ENCODE results near the gene PARVB. TPM values are rescaled to one million over a fixed set of nuclear protein-coding genes. Genes with fewer than 3 reads are reported as not detected.

Gene PARVB
- total RNA-seq, 1 experiment from 2014 or later: 35.3 TPM

- H3K4me1 ChIP-seq (replicated peaks; ENCODE audit: insufficient read depth): no peaks in the 10 kb centered on the region
- DNase-seq: no peak
- no peaks in the 10 kb centered on the region for H3K79me2 ChIP-seq (ENCODE audit: low read depth)
- no peaks in the 10 kb centered on the region for H3K36me3 ChIP-seq (ENCODE audit: low read depth)
- H2AFZ ChIP-seq: no peak overlapping the region
- intact Hi-C loops (cut with micrococcal nuclease; ENCODE audit: unreplicated experiment): no loop called here
- POLR2A ChIA-PET (ENCODE audit: unreplicated experiment): no interaction called here
- H3K27ac ChIP-seq: no peak overlapping the region
- no peak overlapping the region for H3K4me3 ChIP-seq
- no peaks in the 10 kb centered on the region for H3K9me2 ChIP-seq (ENCODE audit: insufficient read depth)
- CTCF ChIA-PET: no interaction called here
- H3K4me2 ChIP-seq: no peak overlapping the region
- H3F3A ChIP-seq (ENCODE audit: insufficient read depth, low read depth): no peaks in the 10 kb centered on the region
- BruUV-seq (replicated peaks): no TSS peak
- peaks cover 6% of the 10 kb centered on the region; the same call in 1 of the 2 replicates for H4K20me1 ChIP-seq (ENCODE audit: insufficient read depth)
- peaks cover 92% of the 10 kb centered on the region for H3K27me3 ChIP-seq (ENCODE audit: insufficient read depth, low read depth)
- TF ChIP-seq CTCF (conservative IDR thresholded peaks at IDR 0.05) (no peak), EZH2 (IDR thresholded peaks at IDR 0.05; ENCODE audit: low read depth) (no peak)
- H3K9me3 ChIP-seq (ENCODE audit: insufficient read depth, low read depth): no peaks in the 10 kb centered on the region
Measured at GRCh38 chr22:44200855-44201550, 176.9 kb downstream of the PARVB start.

- no peaks in the 10 kb centered on the region for H3K4me1 ChIP-seq (replicated peaks; ENCODE audit: insufficient read depth)
- H3K9me2 ChIP-seq (ENCODE audit: insufficient read depth): no peaks in the 10 kb centered on the region
- no TSS peak for BruUV-seq (replicated peaks)
- H3K27ac ChIP-seq: no peak overlapping the region
- H3K4me3 ChIP-seq: no peak overlapping the region
- H3K27me3 ChIP-seq (ENCODE audit: insufficient read depth, low read depth): peaks cover 90% of the 10 kb centered on the region
- ChIA-PET CTCF (no interaction called here), POLR2A (ENCODE audit: unreplicated experiment) (no interaction called here)
- no peak for DNase-seq
- no peak overlapping the region for H2AFZ ChIP-seq
- H3K79me2 ChIP-seq (ENCODE audit: low read depth): no peaks in the 10 kb centered on the region
- H3K9me3 ChIP-seq (ENCODE audit: insufficient read depth, low read depth): no peaks in the 10 kb centered on the region
- H4K20me1 ChIP-seq (ENCODE audit: insufficient read depth): peaks cover 6% of the 10 kb centered on the region; the same call in 1 of the 2 replicates
- H3K4me2 ChIP-seq: no peak overlapping the region
- H3F3A ChIP-seq (ENCODE audit: insufficient read depth, low read depth): no peaks in the 10 kb centered on the region
- H3K36me3 ChIP-seq (ENCODE audit: low read depth): no peaks in the 10 kb centered on the region
- intact Hi-C loops (cut with micrococcal nuclease; ENCODE audit: unreplicated experiment): no loop called here
- TF ChIP-seq CTCF (conservative IDR thresholded peaks at IDR 0.05): no peak
- no peak for TF ChIP-seq EZH2 (IDR thresholded peaks at IDR 0.05; ENCODE audit: low read depth)
Measured at GRCh38 chr22:44201665-44202064, 177.6 kb downstream of the PARVB start.

GRCh38 chr22:44202261-44202789 lies 178.2 kb downstream of the PARVB start:
- H3K27me3 ChIP-seq (ENCODE audit: insufficient read depth, low read depth): peaks cover 88% of the 10 kb centered on the region

More at GRCh38 chr22:44202261-44202789, 178.2 kb downstream of the PARVB start:
- no peaks in the 10 kb centered on the region for H3K36me3 ChIP-seq (ENCODE audit: low read depth)
- H3K4me2 ChIP-seq: no peak overlapping the region
- H3K9me2 ChIP-seq (ENCODE audit: insufficient read depth): no peaks in the 10 kb centered on the region
- DNase-seq: no peak
- POLR2A ChIA-PET (ENCODE audit: unreplicated experiment): no interaction called here
- TF ChIP-seq CTCF (conservative IDR thresholded peaks at IDR 0.05) (no peak), EZH2 (IDR thresholded peaks at IDR 0.05; ENCODE audit: low read depth) (no peak)
- CTCF ChIA-PET: no interaction called here
- no TSS peak for BruUV-seq (replicated peaks)
- H3K4me3 ChIP-seq: no peak overlapping the region
- peaks cover 6% of the 10 kb centered on the region; the same call in 1 of the 2 replicates for H4K20me1 ChIP-seq (ENCODE audit: insufficient read depth)
- no peak overlapping the region for H2AFZ ChIP-seq
- H3K9me3 ChIP-seq (ENCODE audit: insufficient read depth, low read depth): no peaks in the 10 kb centered on the region
- no peaks in the 10 kb centered on the region for H3F3A ChIP-seq (ENCODE audit: insufficient read depth, low read depth)
- intact Hi-C loops (cut with micrococcal nuclease; ENCODE audit: unreplicated experiment): no loop called here
- H3K79me2 ChIP-seq (ENCODE audit: low read depth): no peaks in the 10 kb centered on the region
- H3K4me1 ChIP-seq (replicated peaks; ENCODE audit: insufficient read depth): no peaks in the 10 kb centered on the region
- no peak overlapping the region for H3K27ac ChIP-seq
